Osteoblast (primary cell): ENCODE results near the gene CCDC184. TPM values are rescaled to one million over a fixed set of nuclear protein-coding genes. Genes with fewer than 3 reads are reported as not detected.

Experiments used
- total RNA-seq: library from RNA; depleted of rRNA; stranded (reverse); fragments of >200 nt; gene quantifications from 2 replicates; pipeline ENCODE4 v1.2.3, GENCODE V29; 2012

Gene CCDC184
- total RNA-seq, 1 donor, result under 0.01 TPM

Other genes starting within 250 kb of the CCDC184 start
- gene TMEM106C, start 220.0 kb upstream of the CCDC184 start, total RNA-seq, result 57.5 and 58.3 TPM in 2 replicates
- gene COL2A1, start 179.2 kb upstream of the CCDC184 start, total RNA-seq, result under 0.01 TPM in 2 replicates
- gene SENP1, start 77.6 kb upstream of the CCDC184 start, total RNA-seq, result 23.9 and 27.4 TPM in 2 replicates
- gene PFKM, start 64.3 kb upstream of the CCDC184 start, total RNA-seq, result 64.8 and 81.0 TPM in 2 replicates
- 35.5 and 35.9 TPM in 2 replicates for gene ASB8, start 26.1 kb upstream of the CCDC184 start, total RNA-seq
- gene OR10AD1, start 19.6 kb downstream of the CCDC184 start, total RNA-seq, result not detected in 2 replicates
- gene ZNF641, start 167.3 kb downstream of the CCDC184 start, total RNA-seq, result 14.1 and 19.2 TPM in 2 replicates